ENCODE data around the gene TMPRSS9.

TMPRSS9 gene

DNA sequence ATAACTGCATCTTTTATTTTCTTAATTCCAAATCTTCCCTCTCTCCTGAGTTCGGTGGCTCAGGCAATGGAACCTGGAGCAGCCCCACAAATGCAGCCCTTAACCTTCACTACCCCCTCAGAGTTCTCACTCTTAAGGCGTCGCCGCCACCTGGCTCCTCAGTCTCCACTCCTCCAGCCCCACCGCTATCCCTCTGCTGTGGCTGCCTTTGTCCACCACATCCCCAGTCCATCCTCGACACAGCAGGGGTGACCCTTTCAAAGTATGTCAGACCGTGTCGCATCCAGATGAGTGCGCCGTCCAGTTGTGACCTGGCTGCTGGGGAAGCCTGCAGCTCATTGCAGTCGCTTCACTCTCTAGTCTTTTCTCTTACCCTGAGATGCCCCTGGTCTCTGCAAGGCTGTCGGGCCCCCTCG is 30.6 kb upstream of the TMPRSS9 start:
- no peak for DNase-seq

GRCh38 chr19:2330255-2330631 is 29.8 kb upstream of the TMPRSS9 start:
- DNase-seq: no peak

GRCh38 chr19:2330632-2331284 is 29.3 kb upstream of the TMPRSS9 start:
- no peak for DNase-seq

GRCh38 chr19:2331601-2332246 is 28.3 kb upstream of the TMPRSS9 start:
- no peak for DNase-seq

DNA sequence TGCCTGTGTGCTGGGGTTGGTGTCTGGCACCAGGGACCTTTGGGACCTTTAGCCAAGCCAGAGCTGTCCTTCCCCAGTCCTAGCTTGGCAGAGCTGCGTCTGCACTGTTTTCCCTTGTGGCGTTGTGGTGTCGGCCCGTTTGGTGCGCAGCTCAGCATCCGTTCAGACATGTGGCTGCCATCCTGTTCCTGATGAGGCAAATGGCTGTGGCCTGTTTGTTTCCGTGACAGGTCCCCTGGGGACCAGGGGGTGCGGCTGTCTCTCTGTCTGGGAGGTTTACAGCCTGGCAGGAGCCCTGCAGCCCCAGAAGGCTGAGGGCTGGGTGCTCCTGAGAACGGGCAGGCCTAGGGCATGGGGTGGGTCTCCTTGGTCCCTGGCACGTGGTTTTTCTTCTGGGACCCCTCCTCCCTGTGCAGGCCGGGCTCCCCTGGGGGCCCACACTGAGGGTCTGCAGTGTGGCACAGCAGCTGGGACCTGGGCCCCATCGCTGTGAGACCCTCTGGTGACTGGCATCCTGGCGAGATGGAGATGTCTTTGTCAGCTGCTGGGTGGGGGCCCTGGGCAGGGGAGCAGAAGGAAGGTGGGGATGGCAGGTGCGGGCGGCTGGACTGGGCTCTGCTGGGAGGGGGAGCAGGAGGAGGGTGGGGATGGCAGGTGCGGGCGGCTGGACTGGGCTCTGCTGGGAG is 27.6 kb upstream of the TMPRSS9 start:
- DNase-seq: peak in 2 of 5 experiments; percentile 15 to 42

GRCh38 chr19:2333027-2333806 is 26.8 kb upstream of the TMPRSS9 start:
- DNase-seq: no peak

- DNase-seq: no peak
These were observed 26.3 kb upstream of the TMPRSS9 start for GRCh38 chr19:2333807-2334211.

GRCh38 chr19:2334426-2334825 is 25.6 kb upstream of the TMPRSS9 start:
- no peak for DNase-seq

GRCh38 chr19:2334986-2335846 is 24.8 kb upstream of the TMPRSS9 start:
- no peak for DNase-seq

- DNase-seq: no peak
These were observed 24.2 kb upstream of the TMPRSS9 start for GRCh38 chr19:2335848-2336247.

- DNase-seq: no peak
These were observed 23.3 kb upstream of the TMPRSS9 start for GRCh38 chr19:2336528-2337328.

DNA sequence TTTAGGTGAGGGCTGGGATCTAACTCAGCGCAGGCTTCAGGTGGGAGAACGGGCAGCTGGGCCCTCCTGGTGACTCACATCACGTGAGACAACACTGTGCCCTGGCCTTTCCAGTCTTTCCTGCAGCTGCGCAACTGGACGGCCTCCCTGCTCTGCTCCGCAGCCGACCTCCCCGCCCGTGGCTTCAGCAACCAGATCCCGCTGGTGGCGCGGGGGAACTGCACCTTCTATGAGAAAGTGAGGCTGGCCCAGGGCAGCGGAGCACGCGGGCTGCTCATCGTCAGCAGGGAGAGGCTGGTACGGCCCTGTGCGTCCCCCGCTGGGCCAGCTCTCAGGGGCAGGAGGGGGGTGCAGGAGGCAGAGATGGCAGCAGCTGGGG is 22.7 kb upstream of the TMPRSS9 start:
- DNase-seq: no peak

DNA sequence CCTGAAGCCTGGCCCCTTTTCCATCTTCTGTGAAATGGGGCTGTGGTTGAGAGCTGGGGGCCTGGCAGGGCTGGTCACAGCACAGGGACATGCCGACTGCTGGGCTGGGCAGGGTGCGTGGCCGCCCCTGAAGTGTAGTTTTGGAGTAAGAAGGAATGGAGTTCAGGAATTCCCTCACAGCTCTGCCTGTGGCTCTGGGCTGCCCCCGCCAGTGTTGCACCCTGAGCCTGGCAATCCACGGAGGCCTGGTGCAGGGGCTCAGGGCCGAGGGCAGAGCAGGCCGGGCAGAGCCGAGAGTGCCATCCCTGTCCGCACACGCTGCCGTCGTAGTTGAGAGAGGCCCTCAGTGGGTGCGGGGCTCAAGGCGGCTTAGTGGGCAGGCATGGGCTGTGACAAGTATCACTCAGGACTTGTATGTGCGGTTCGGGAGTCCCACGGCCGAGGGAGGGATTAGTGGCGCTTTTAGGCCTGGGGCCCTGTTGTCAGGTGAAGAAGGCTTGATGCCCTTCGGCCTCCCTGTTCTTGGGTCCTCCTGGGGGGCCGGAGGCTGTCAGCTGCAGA is 21.9 kb upstream of the TMPRSS9 start:
- no peak for DNase-seq

- DNase-seq: no peak
These were observed 21.1 kb upstream of the TMPRSS9 start for GRCh38 chr19:2338751-2339643.

- no peak for DNase-seq
These were observed 20.3 kb upstream of the TMPRSS9 start for GRCh38 chr19:2339644-2340310.

DNA sequence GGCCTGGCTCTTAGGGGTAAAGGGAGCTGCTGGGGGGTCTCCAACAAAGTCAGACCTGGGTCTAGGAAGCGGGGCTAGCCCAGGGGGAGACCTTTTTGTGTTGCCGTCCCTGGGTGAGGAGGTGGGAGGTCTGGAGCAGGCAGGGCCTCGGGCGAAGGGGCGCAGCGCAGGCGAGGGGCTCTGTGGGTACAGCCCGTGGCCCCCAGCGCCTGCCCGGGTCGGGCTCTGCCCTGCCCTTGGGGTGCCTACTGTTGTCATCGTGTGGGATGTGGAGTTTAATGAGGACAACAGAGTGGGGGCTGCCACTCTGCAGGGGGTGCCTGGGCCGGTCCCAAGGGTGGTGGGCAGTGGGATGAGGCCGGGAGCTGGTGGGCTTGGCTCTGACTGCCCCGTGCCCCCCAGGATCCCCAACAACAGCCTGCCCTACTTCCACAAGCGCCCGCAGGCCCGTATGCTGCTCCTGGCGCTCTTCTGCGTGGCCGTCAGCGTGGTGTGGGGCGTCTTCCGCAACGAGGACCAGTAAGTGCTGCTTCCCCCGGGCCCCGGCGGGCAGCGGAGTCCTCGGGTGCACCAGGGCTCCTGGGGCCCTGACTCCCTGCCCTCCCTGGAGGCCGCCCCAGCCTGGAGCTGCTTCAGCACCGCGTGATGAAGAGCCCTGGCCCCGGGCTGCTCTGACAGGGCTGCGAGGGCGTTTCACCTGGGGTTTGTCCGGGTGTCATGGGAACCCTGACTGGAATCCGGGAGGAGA is 19.4 kb upstream of the TMPRSS9 start:
- DNase-seq: no peak

DNA sequence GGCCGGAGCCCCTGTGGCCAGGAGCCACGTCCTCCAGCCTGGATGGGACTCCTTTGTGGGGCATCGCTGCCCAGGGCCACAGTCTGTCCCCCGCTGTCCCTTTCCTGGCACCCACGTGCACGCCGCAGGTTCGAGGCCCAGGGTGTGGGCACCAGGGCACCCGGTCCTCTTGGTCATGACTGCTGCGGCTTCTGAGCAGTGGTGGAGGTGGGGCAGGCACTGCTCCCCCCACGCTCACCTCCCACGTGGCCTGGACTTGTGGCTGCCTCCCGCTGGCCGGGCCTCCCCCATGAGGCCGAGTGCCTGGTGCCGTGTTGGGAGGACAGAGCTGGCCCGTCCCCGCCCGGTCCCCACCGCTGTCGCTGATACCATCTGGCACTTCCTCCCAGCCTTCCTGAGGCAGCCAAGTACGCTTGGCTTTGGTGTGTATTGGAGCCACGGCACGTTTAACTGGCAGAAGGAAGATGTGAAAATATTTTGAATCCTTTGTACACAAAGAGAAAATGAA is 18.8 kb upstream of the TMPRSS9 start:
- no peak for DNase-seq

GRCh38 chr19:2341982-2342381 is 18.1 kb upstream of the TMPRSS9 start:
- DNase-seq: no peak

Data from T-helper 2 cell (primary cell).